Measurements from ENCODE around the gene F11R.
"Not testable (repeated sequence)": the region's sequence is repeated elsewhere in the genome, so short reads cannot be mapped to it uniquely, and the experiment has no call there.

The F11R gene

GRCh38 chr1:161029466-161029865 lies 8.5 kb upstream of the F11R start:
- not testable (repeated sequence) for H3K9ac ChIP-seq (ENCODE audit: low read length in 5 of 5); H3K9me3 ChIP-seq (ENCODE audit: control insufficient read depth in 5 of 5, low read length in 5 of 5); H3K36me3 ChIP-seq (ENCODE audit: control insufficient read depth in 5 of 5, insufficient read depth in 5 of 5, low read length in 5 of 5); H3K27ac ChIP-seq (ENCODE audit: low read depth, low read length); H3K27me3 ChIP-seq (ENCODE audit: control insufficient read depth in 5 of 5, insufficient read depth in 4 of 5, low read length in 5 of 5); H3K4me3 ChIP-seq (ENCODE audit: low read depth in 1 of 5, low read length in 5 of 5)
- H3K4me1 ChIP-seq (ENCODE audit: control insufficient read depth in 5 of 5, insufficient read depth in 5 of 5, low read length in 5 of 5) = peaks cover 0 to 23% (median 16%) of the 10 kb centered on the region in 5 donors

- H3K4me1 ChIP-seq (ENCODE audit: control insufficient read depth in 5 of 5, insufficient read depth in 5 of 5, low read length in 5 of 5) = peaks cover 0 to 13% (median 8%) of the 10 kb centered on the region in 5 donors
- not testable (repeated sequence) for H3K27ac ChIP-seq (ENCODE audit: low read depth, low read length); H3K9me3 ChIP-seq (ENCODE audit: control insufficient read depth in 5 of 5, low read length in 5 of 5); H3K4me3 ChIP-seq (ENCODE audit: low read depth in 1 of 5, low read length in 5 of 5); H3K36me3 ChIP-seq (ENCODE audit: control insufficient read depth in 5 of 5, insufficient read depth in 5 of 5, low read length in 5 of 5); H3K9ac ChIP-seq (ENCODE audit: low read length in 5 of 5); H3K27me3 ChIP-seq (ENCODE audit: control insufficient read depth in 5 of 5, insufficient read depth in 4 of 5, low read length in 5 of 5)
Observed at GRCh38 chr1:161026954-161027353, 6.0 kb upstream of the F11R start.

- not testable (repeated sequence) for H3K9ac ChIP-seq (ENCODE audit: low read length in 5 of 5); H3K27me3 ChIP-seq (ENCODE audit: control insufficient read depth in 5 of 5, insufficient read depth in 4 of 5, low read length in 5 of 5); H3K27ac ChIP-seq (ENCODE audit: low read depth, low read length); H3K9me3 ChIP-seq (ENCODE audit: control insufficient read depth in 5 of 5, low read length in 5 of 5); H3K4me3 ChIP-seq (ENCODE audit: low read depth in 1 of 5, low read length in 5 of 5); H3K36me3 ChIP-seq (ENCODE audit: control insufficient read depth in 5 of 5, insufficient read depth in 5 of 5, low read length in 5 of 5)
- peaks cover 3 to 48% (median 43%) of the 10 kb centered on the region in 5 donors for H3K4me1 ChIP-seq (ENCODE audit: control insufficient read depth in 5 of 5, insufficient read depth in 5 of 5, low read length in 5 of 5)
Observed at GRCh38 chr1:161022432-161022831, 1.5 kb upstream of the F11R start.

DNA sequence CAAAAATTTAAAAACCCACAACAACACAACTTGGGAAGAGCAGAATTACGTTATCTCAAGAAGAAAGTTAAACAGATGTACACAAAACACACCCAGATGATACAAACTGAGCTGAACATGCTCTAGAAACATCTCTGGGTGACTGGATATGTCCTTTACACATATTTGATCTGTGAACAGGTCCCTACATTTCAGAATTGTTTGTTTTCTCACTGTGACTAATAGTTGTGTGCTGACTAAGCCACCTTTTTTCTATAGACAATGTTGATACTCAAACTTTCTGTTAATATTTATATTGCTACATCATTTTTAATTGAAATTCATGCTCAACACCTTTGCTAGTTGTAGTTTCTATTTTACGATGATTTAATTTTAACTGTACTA lies 1.0 kb upstream of the F11R start:
- Histone ChIP-seq H3K27ac (ENCODE audit: low read depth, low read length) (peak overlapping the region; percentile 94), H3K4me3 (ENCODE audit: low read depth in 1 of 5, low read length in 5 of 5) (peak overlapping the region in 3 of 5 donors; percentile 81 to 92 (median 86)), H3K27me3 (ENCODE audit: control insufficient read depth in 5 of 5, insufficient read depth in 4 of 5, low read length in 5 of 5) (no peaks in the 10 kb centered on the region)

GRCh38 chr1:161021165-161021969 lies 415 bp upstream of the F11R start:
- Histone ChIP-seq H3K27ac (ENCODE audit: low read depth, low read length) (peak overlapping the region; percentile 94), H3K36me3 (ENCODE audit: control insufficient read depth in 5 of 5, insufficient read depth in 5 of 5, low read length in 5 of 5) (no peaks in the 10 kb centered on the region), H3K4me3 (ENCODE audit: low read depth in 1 of 5, low read length in 5 of 5) (peak overlapping the region; percentile 77 to 93 (median 91)), H3K4me1 (ENCODE audit: control insufficient read depth in 5 of 5, insufficient read depth in 5 of 5, low read length in 5 of 5) (peaks cover 3 to 49% (median 44%) of the 10 kb centered on the region in 5 donors), H3K27me3 (ENCODE audit: control insufficient read depth in 5 of 5, insufficient read depth in 4 of 5, low read length in 5 of 5) (no peaks in the 10 kb centered on the region), H3K9me3 (ENCODE audit: control insufficient read depth in 5 of 5, low read length in 5 of 5) (no peaks in the 10 kb centered on the region), H3K9ac (ENCODE audit: low read length in 5 of 5) (peak overlapping the region; percentile 1 to 93 (median 84))

More for the DNA sequence above, 1.0 kb upstream of the F11R start:
- H3K4me1 ChIP-seq (ENCODE audit: control insufficient read depth in 5 of 5, insufficient read depth in 5 of 5, low read length in 5 of 5) = peaks cover 3 to 49% (median 43%) of the 10 kb centered on the region in 5 donors
- no peak overlapping the region for H3K9ac ChIP-seq (ENCODE audit: low read length in 5 of 5)
- no peaks in the 10 kb centered on the region for H3K36me3 ChIP-seq (ENCODE audit: control insufficient read depth in 5 of 5, insufficient read depth in 5 of 5, low read length in 5 of 5)
- no peaks in the 10 kb centered on the region for H3K9me3 ChIP-seq (ENCODE audit: control insufficient read depth in 5 of 5, low read length in 5 of 5)

- H3K9me3 ChIP-seq (ENCODE audit: control insufficient read depth in 5 of 5, low read length in 5 of 5) = no peaks in the 10 kb centered on the region
- peak overlapping the region; percentile 69 to 93 (median 84) for H3K9ac ChIP-seq (ENCODE audit: low read length in 5 of 5)
- peak overlapping the region; percentile 94 for H3K27ac ChIP-seq (ENCODE audit: low read depth, low read length)
- peaks cover 3 to 49% (median 44%) of the 10 kb centered on the region in 5 donors for H3K4me1 ChIP-seq (ENCODE audit: control insufficient read depth in 5 of 5, insufficient read depth in 5 of 5, low read length in 5 of 5)
- no peaks in the 10 kb centered on the region for H3K27me3 ChIP-seq (ENCODE audit: control insufficient read depth in 5 of 5, insufficient read depth in 4 of 5, low read length in 5 of 5)
- H3K36me3 ChIP-seq (ENCODE audit: control insufficient read depth in 5 of 5, insufficient read depth in 5 of 5, low read length in 5 of 5) = no peaks in the 10 kb centered on the region
- H3K4me3 ChIP-seq (ENCODE audit: low read depth in 1 of 5, low read length in 5 of 5) = peak overlapping the region; percentile 77 to 93 (median 91)
Observed at GRCh38 chr1:161019751-161020495, 1.0 kb downstream of the F11R start.

DNA sequence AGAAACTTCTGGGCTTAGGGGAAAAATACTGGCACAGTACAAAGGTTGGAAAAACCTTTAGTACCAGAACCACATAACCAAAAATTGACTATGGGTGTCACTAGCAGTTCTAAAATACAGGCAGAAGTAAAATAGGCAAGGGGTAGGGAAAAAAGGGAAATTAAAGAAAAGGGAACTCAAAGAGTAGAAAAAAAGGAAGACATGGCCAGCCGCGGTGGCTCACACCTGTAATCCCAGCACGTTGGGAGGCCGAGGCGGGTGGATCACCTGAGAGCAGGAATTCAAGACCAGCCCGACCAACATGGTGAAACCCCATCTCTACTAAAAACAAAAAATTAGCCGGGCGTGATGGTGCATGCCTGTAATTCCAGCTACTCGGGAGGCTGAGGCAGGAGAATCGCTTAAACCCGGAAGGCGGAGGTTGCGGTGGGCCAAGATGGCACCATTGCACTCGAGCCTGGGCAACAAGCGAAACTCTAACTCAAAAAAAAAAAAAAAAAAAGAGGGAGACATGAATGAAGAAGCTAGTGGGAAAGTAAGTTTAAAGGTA lies 1.8 kb downstream of the F11R start:
- peak overlapping the region; percentile 94 for H3K27ac ChIP-seq (ENCODE audit: low read depth, low read length)
- peak overlapping the region in 2 of 5 donors; percentile 26 to 59 for H3K9ac ChIP-seq (ENCODE audit: low read length in 5 of 5)
- peak overlapping the region in 4 of 5 donors; percentile 86 to 93 (median 92) for H3K4me3 ChIP-seq (ENCODE audit: low read depth in 1 of 5, low read length in 5 of 5)
- H3K27me3 ChIP-seq (ENCODE audit: control insufficient read depth in 5 of 5, insufficient read depth in 4 of 5, low read length in 5 of 5); H3K36me3 ChIP-seq (ENCODE audit: control insufficient read depth in 5 of 5, insufficient read depth in 5 of 5, low read length in 5 of 5); H3K9me3 ChIP-seq (ENCODE audit: control insufficient read depth in 5 of 5, low read length in 5 of 5): not testable (repeated sequence)
- H3K4me1 ChIP-seq (ENCODE audit: control insufficient read depth in 5 of 5, insufficient read depth in 5 of 5, low read length in 5 of 5) = peaks cover 3 to 52% (median 48%) of the 10 kb centered on the region in 5 donors

GRCh38 chr1:161018631-161018930 lies 2.4 kb downstream of the F11R start:
- peaks cover 3 to 57% (median 54%) of the 10 kb centered on the region in 5 donors for H3K4me1 ChIP-seq (ENCODE audit: control insufficient read depth in 5 of 5, insufficient read depth in 5 of 5, low read length in 5 of 5)
- H3K36me3 ChIP-seq (ENCODE audit: control insufficient read depth in 5 of 5, insufficient read depth in 5 of 5, low read length in 5 of 5) = no peaks in the 10 kb centered on the region
- peak overlapping the region in 2 of 5 donors; percentile 9 to 17 for H3K4me3 ChIP-seq (ENCODE audit: low read depth in 1 of 5, low read length in 5 of 5)
- H3K9me3 ChIP-seq (ENCODE audit: control insufficient read depth in 5 of 5, low read length in 5 of 5) = no peaks in the 10 kb centered on the region
- no peaks in the 10 kb centered on the region for H3K27me3 ChIP-seq (ENCODE audit: control insufficient read depth in 5 of 5, insufficient read depth in 4 of 5, low read length in 5 of 5)
- peak overlapping the region in 2 of 5 donors; percentile 26 to 59 for H3K9ac ChIP-seq (ENCODE audit: low read length in 5 of 5)
- H3K27ac ChIP-seq (ENCODE audit: low read depth, low read length) = peak overlapping the region; percentile 94

DNA sequence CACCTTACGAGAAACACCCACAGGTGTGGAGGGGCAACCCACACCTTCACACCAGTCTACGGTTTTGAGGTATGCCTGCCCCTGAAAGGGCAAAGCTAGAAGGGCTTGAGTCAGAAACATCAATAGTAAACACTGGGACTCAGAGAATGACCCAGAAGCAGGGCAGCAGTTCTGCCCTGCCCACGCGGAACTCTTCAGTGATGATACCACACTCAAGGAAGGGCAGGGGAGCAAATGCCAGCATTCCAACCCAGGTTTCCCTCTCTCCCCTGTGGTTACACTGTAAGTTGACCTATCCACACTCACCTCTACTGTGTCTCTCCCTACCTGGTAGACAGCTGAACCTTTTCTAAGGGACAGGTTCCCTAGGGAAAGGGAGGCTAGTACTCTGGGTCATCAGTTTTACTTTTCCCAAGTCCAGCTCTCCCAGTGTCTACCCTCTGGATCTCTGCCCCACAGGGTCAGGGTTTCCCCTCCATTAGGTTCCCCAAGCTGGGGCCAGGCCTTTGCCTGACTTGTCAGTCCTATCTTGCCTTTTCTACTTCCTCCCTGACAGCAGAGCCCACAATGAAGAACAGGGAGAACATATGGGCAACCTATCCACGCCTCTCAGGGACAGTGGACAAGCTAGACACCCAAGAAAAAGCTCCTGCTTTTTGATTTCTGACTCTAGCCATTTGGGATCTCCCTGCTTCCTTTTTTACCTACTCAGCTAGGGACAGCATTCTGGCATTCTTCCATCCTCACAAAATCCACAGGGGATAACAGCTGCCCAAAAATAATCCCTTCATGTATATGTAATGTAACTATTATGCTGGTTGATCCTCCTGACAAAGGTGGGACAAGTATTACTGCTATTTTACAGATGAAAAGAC lies 3.0 kb downstream of the F11R start:
- Histone ChIP-seq H3K4me3 (ENCODE audit: low read depth in 1 of 5, low read length in 5 of 5) (peak overlapping the region in 1 of 5 donors; percentile 7), H3K27ac (ENCODE audit: low read depth, low read length) (peak overlapping the region; percentile 94), H3K4me1 (ENCODE audit: control insufficient read depth in 5 of 5, insufficient read depth in 5 of 5, low read length in 5 of 5) (peaks cover 3 to 63% (median 60%) of the 10 kb centered on the region in 5 donors), H3K27me3 (ENCODE audit: control insufficient read depth in 5 of 5, insufficient read depth in 4 of 5, low read length in 5 of 5) (no peaks in the 10 kb centered on the region), H3K36me3 (ENCODE audit: control insufficient read depth in 5 of 5, insufficient read depth in 5 of 5, low read length in 5 of 5) (no peaks in the 10 kb centered on the region), H3K9ac (ENCODE audit: low read length in 5 of 5) (peak overlapping the region in 3 of 5 donors; percentile 16 to 59 (median 26)), H3K9me3 (ENCODE audit: control insufficient read depth in 5 of 5, low read length in 5 of 5) (no peaks in the 10 kb centered on the region)
